NCI-H1105 treated with DMSO at 0.1 percent for 48 hours (cell line): ENCODE results near the gene GLIS1.
A peak's percentile ranks its signal among the peaks of the same experiment; 100 is the strongest.
"Not testable (repeated sequence)": the region's sequence is repeated elsewhere in the genome, so short reads cannot be mapped to it uniquely, and the experiment has no call there.

ENCODE experiments used
- DNase-seq: peaks from one replicate; lab custom pipeline; 2025; lab: John Stamatoyannopoulos, UW

Gene GLIS1

DNA sequence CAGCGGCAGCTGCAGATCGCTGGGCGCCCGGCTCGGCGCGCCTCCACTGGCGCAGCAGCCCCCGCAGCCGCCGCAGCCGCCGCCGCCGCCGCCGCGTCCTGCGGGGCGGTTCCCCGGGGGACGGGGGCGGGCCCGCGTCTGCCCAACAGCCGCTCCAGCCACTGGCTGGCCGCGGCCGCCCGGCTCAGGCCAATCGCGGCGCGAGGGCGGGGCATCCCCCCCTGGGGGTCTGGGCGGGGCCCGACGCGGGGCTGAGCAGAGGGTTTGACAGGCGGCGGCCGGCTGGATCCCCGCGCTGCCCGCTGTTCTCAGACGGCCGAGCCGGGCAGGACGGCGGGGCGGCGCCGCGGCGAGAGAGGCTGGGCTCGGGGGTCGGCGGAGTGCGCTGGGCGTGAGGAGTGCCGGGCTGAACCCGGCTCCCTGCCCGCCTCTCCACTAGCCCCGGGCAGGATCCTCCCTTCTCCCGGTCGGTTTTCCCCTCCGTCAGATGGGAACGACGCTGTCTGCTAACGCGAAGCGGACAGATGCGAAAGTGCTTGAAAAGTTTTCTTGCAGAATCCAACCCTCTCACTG is at the start of gene GLIS1:
TSS of gene GLIS1 (minus strand) at position 56 of the 573 bp plus-strand sequence. CDS start 1,100 bp downstream, outside the sequence.
- DNase-seq: peak; percentile 81

DNA sequence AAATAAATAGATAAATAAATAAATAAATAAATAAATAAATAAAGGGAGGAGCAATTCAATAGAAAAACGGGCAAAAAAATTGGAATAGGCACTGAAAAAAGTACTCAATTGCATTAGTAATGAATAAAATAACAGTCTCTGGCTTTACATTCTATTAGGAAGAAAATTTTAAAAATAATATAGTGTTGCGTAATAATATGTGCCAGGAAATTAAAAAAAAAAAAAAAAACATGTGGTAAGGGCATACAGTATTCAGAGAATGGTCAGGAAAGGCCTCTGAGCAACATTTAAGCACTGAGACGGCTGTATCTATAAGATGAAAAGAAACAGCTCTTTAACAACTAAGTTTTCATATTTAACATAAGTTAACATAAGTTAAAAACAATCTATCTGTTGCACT is 48.7 kb upstream of the GLIS1 start:
- no peak for DNase-seq

GRCh38 chr1:53783056-53783455 is 44.1 kb upstream of the GLIS1 start:
- DNase-seq: no peak

- no peak for DNase-seq
Observed at GRCh38 chr1:53781654-53782053, 42.7 kb upstream of the GLIS1 start.

GRCh38 chr1:53777272-53777671 is 38.3 kb upstream of the GLIS1 start:
- DNase-seq: no peak

- DNase-seq: no peak
Observed at GRCh38 chr1:53771648-53772047, 32.7 kb upstream of the GLIS1 start.

DNA sequence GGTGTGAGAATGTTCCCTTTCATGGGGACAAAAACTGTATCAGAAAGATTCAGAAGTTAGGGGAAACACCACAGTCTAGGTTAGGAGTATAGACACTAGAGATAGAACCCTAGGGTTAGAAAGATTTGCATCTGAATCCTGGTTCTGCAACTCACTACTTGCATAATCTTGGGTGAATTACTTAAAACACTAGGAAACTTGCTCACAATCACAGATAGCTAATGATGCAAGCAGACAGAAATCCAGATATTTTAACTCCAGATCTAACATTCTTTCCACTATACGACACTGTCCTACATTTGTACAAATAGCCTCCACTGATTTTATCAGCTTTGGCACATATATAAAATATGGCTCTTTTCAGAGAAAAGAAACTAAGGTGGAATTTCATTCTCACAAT is 30.8 kb upstream of the GLIS1 start:
- DNase-seq: no peak

DNA sequence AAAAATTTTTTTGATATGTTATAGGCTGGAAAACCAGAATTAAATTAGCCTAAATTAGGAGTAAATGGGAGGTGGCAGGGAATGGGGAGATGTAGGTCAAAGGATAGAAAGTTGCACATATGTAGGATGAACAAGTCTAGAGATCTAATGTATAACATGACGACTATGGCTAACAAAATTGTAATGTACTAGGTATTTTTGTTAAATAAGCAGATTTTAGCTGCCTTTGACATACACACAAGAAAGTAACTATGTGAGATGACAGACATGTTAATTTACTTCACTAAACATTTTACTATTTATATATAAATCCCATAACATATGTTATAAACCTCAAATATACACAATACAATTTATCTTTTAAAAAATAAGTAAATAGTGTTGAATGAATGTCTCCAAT is 30.2 kb upstream of the GLIS1 start:
- DNase-seq: no peak

DNA sequence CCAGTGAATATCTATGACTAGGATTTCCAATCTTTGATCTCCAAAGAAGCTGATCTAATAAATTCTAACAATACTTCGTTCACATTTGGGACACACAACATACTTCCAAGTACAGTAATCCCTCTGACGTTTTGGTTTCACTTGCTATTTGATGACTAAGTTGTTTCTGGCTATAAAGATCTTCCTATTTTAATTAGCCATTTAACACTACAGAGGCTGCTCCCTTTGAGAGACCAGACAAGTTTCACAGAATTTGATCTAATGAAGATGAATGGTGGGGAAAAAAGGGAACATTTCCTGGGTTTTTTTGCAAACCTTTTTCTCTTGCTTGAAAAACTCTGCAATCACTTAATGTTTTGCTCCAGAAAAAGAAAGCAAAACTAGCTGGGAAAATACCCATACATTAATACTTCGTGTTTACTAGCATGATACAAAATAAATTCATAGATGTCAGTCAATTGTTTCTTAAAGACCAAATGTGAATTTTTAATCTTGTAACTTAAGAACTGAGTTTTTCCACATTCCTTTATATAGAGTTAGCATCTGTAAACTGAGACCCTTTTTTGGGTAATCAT is 28.0 kb upstream of the GLIS1 start:
- DNase-seq: no peak

- DNase-seq: no peak
Observed at GRCh38 chr1:53766194-53766742, 27.3 kb upstream of the GLIS1 start.

GRCh38 chr1:53765657-53766056 is 26.7 kb upstream of the GLIS1 start:
- DNase-seq: no peak

DNA sequence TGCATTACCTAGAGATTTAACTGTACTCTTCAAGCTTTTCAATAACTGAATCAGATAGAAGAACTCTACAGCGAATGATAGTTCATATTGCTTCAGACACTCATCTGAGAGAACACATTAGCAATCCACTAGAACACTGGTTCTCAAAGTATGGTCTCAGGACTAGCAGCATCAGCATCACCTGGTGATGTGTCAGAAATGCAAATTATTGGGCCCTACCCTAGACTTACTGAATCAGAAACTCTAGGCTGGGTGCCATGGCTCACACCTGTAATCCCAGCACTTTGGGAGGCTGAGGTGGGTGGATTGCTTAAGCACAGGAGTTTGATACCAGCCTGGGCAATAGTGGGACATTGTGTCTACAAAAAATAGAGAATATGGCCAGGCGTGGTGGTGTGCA is 24.9 kb upstream of the GLIS1 start:
- DNase-seq: no peak

DNA sequence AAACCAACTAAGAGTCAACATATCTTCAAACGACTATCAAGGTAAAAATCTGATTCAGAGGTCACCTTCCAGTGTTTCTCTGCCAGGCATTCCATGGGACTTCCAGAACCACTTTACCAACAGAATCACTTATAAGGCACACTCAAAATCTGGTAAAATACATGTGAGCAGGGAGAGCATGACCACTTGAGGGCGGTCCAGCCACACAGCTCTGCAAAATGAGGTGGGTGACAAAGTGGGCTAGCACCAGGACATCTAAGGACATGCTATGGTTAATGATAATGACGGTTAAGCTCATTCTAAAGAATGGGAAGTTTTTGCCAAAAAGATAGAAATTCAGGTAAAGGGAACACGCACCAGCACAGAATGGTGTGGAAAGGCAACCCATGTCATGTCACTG is 24.5 kb upstream of the GLIS1 start:
- DNase-seq: no peak

DNA sequence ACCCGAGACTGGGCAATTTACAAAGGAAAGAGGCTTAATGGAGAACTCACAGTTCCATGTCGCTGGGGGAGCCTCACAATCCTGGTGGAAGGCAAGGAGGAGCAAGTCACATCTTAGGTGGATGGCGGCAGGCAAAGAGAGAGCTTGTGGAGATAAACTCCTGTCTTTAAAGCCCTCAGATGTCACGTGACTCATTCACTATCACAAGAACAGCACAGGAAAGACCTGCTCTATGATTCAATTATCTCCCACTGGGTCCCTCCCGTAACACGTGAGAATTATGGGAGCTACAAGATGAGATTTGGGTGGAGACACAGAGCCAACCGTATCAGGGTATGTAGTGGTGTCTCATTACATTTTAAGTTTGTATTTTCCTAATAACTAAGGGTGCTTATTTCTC is 21.5 kb upstream of the GLIS1 start:
- not testable (repeated sequence) for DNase-seq

DNA sequence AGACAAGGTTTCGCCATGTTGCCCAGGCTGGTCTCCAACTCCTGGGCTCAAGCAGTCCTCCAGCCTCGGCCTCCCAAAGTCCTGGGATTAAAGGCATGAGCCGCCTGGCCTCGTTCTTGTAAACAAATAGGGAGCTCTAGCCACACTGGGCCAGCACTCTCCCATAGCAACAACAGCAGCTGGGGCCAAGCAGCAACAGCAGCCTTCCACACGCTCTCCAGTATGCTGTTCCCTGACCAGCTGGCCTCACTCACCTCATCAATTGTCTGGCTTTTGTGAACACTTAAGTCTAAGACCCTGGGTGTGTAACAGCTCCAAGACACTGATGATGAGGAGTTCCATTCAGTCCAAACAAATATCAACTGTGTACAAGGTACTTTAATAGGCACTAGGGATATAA is 16.9 kb upstream of the GLIS1 start:
- no peak for DNase-seq

DNA sequence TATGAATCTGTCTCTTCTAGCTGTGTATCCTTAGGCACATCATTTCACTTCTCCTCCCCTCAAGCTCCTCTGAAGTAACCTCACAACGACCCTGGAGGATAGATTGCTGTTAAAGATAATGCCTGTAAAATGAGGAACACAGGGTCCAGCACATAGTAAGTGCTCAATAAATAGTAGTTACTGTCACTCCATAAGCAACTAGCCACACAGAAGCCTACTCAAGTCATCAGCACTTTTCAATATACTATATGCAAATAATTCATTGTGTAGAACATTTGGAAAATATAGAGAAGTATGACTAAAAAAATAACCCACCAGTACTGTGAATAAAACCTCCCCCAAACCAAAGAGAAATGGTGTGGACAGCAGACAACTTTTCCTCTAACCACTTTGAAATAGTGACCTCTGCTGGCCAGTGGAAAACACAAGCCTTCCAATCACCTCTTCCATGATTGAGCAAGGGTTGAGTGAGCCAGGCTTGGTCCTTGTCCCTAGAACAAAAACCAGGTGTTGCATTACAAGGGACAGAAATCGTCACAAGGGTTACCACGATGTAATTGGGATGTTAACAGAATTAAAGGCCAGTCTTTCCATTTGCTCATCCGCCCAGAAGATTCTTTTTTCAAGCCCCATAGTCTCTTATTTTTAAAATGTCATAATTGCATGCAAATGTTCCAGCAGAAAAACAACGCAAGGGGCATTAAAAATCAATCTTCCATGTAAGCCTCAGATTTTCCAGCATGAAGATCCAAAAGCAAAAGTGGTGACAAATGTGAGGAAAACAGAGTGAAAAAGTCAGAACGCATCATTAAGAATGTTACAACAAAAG is 15.7 kb upstream of the GLIS1 start:
- peak; percentile 43 for DNase-seq

DNA sequence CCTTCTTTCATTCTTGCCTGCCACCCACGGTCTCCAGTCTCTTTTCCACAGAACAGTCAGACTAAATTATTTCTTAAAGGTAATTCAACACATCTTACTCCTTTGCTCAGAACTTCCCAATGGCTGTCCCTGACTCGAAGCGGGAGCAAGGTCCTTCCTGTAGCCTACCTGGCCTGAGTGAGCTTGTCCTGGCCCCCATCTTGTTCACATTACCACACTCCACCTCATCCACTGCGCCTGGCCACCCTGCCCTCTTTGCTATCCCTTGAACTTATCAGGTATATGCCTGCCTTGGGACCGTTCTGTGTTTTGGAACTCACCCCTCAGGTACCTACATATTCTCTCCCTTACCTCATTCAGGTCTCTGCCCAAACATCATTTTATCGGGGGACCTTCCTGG is 13.3 kb upstream of the GLIS1 start:
- no peak for DNase-seq

DNA sequence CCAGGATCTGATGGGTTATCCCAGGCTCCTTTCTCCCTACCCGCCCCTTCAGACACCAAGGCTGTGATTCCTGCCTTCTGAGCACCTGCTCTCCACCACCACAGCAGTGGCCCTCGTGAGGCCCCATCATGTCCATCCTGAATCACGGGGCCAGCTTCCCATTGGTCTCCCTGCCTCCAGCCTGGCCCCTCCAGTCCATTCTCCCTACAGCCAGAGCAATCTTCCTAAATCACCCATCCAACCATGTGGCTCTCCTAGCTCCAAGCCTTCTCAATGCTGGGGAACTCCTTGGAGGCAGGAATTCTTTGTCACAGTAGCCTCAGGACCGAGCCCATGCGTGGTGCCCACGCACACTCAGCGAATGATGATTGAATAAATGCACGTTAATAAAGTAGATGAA is 8.9 kb upstream of the GLIS1 start:
- DNase-seq: no peak

DNA sequence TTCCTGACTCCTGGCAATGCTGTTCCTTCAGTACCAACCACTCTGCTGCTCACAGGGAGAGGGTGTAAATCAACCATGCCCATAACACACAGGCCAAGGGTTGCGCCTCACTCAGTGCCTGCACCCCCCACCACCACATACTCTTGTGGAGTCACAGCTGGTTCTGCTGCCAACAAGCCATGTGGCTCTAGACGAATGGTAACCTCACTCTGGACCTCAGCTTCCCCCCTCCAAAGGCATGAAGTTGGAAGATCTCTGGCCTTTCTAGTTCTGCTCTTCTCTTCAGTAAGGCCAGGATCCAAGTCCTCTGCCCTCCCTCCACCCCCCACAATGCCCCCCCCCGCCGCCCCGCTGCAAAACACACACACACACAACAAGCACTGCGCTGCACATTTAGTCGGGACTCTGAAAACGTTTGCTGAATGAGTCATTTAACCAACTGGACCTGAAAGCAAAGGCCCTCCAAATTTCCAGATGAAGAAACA is 1.7 kb upstream of the GLIS1 start:
- DNase-seq: no peak

- DNase-seq: no peak
Observed at GRCh38 chr1:53738205-53739108, 507 bp downstream of the GLIS1 start.

GRCh38 chr1:53737648-53738204 is 1.2 kb downstream of the GLIS1 start:
- no peak for DNase-seq

DNA sequence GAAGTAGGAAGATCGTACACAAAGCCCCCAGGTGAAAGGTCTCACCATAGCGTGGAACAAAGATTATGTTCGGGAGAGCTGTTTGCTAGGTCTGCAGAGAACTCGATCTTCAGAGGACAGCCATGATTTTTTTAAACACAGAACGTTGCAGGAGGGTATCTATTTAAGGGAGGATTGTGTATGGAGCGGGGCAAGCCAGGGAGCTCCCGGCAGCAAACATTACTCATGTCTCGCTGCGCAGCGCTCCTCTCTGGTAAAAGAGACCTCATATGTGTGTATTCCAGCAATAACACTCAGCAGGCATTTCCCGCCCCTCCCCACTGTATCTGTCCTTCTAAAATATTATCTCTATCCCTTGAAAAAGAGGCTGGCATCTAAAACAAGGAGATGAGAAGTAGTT is 2.7 kb downstream of the GLIS1 start:
- no peak for DNase-seq
